HT1080 (cell line): ENCODE results near the gene AVP. TPM values are rescaled to one million over a fixed set of nuclear protein-coding genes. Genes with fewer than 3 reads are reported as not detected.

Experiments
- DNase-seq: peaks from one replicate; pipeline ENCODE4 v3.0.0-alpha.2; 2015; ENCODE audit warnings: low read depth
- total RNA-seq: library from RNA; depleted of rRNA; stranded (reverse); fragments of >200 nt; shearing (Covaris generic); gene quantifications from 2 replicates; pipeline ENCODE4 v1.2.3, GENCODE V29; 2014; rRNA removed

AVP gene
- total RNA-seq, 1 experiment from 2014 or later: not detected

GRCh38 chr20:3051385-3052019 lies 33.0 kb downstream of the AVP start:
- DNase-seq: no peak

- no peak for DNase-seq
These were observed 36.8 kb downstream of the AVP start for GRCh38 chr20:3047486-3048419.

DNA sequence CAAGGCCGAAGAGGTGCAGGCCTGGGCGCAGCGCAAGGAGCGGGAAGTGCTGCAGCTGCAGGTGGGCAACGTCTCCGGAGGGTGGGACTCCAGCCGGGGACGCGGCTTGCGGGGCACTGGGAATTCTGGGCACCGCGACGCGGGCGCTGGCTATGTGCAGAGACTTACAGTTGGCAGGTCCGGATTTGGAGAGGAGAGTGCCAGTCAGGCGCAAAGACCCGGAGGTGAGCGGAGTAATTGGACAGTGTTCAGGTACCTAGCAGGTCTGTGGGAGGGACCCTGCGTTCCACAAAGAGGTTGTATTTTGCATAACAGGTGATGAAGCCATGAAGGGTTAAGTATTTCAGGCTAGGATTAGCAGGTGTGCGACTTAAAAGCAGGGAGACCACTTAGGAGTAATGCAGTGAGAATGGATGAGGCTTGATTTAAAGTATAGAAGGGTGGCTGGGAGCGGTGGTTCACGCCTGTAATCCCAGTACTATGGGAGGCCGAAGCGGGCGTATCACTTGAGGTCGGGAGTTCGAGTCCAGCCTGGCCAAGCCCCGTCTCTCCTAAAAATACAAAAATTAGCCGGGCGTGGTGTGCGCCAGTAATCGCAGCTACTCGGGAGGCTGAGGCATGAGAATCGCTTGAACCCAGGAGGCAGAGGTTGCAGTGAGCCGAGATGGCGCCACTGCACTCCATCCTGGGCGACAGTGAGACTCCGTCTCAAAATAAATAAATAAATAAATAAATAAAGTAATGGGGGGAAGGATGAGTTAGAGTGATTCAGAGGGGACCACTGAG lies 37.7 kb downstream of the AVP start:
- DNase-seq: no peak

GRCh38 chr20:3045816-3046676 lies 38.5 kb downstream of the AVP start, which contains the start of gene MRPS26:
Gene MRPS26 (plus strand): TSS chr20:3046052. CDS start chr20:3046069, 17 bp downstream.
- DNase-seq: peak; percentile 87

- no peak for DNase-seq
These were observed 39.3 kb downstream of the AVP start for GRCh38 chr20:3045042-3045815.

DNA sequence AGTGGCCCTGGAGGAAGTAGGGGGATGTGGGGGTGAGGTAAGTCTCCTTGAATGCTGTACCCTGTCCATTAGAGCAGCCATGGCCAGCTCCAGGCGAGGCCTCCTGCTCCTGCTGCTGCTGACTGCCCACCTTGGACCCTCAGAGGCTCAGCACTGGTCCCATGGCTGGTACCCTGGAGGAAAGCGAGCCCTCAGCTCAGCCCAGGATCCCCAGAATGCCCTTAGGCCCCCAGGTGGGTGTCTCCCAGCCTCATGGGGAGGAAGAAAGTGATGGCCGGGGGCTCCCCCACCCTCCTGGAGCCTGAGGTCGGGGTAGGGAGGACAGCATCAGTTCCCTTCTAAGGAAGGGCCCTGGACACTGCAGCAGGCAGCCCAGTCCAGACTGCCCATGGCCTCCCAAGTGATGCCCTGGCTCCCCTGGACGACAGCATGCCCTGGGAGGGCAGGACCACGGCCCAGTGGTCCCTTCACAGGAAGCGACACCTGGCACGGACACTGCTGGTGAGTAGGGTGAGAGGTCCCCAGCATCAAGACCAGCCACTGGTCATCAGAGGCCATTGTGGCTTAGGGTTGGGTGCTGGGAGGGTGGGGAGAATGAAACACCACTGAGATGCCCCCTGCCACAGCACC lies 40.1 kb downstream of the AVP start:
- DNase-seq: no peak

DNA sequence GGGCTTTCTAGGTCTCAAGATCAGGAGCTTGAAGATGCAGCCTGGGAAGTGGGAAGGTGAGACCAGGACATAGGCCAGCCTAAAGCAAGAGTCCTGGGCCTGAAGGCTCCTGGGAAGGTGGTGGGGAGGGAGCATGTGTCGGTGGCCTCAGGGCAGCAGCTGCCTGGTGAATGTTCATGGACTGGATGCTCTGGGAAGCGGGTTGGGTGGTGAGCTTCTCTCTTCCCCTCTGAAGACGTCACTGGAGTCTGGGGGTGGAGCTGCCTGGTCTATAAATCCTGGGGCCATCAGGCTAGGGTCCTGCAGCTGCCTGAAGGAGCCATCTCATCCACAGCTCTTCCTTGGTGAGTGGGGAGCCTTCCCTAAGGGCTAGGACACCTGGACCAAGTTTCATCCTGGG lies 41.2 kb downstream of the AVP start, which contains the start of gene GNRH2:
GNRH2 (plus strand) TSS at position 301 of the 400 bp plus-strand sequence. CDS start 793 bp downstream, outside the sequence.
- DNase-seq: no peak

DNA sequence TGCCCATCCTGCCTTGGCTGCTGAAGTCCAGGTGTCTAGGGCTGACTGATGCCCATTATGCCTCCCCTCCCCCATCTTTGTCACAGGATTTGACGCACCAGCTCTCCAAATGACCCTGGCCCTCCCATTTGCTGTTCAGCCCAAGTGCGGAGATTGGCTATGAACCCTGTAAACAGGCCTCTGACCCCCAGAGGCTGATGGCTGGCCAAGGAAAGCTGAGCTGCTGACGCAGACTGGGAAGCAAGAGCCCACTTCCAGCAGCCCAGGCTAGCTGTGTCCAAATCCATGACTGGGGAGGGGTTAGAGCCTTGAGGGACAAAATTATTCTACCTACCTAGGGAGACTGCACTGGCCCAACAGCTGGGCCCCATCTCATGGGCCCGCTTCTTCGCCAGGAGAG lies 41.9 kb downstream of the AVP start:
- DNase-seq: no peak

GRCh38 chr20:3041854-3042409 lies 42.6 kb downstream of the AVP start:
- no peak for DNase-seq

DNA sequence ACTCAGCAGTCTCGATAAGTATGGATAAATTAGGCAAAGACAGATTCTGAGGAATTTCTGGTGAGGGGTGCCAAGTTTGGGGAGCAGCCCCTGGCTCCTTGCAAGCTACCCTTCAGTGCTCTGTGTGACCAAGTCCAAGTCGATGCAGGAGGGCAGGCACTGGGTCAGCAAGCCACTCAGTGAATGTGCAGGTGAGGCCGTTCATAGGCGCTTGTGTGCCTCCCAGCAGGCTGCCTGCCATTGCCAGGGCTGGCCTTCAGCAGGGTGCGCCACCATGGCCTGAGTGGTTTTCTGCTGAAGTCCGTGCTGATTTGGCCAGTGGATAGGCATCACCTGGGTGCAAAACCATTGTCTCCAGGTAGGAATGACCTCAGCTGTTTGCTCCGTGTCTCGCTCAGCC lies 44.4 kb downstream of the AVP start:
- DNase-seq: no peak

GRCh38 chr20:3039426-3039825 lies 45.1 kb downstream of the AVP start:
- no peak for DNase-seq

GRCh38 chr20:3038454-3038853 lies 46.1 kb downstream of the AVP start:
- no peak for DNase-seq

DNA sequence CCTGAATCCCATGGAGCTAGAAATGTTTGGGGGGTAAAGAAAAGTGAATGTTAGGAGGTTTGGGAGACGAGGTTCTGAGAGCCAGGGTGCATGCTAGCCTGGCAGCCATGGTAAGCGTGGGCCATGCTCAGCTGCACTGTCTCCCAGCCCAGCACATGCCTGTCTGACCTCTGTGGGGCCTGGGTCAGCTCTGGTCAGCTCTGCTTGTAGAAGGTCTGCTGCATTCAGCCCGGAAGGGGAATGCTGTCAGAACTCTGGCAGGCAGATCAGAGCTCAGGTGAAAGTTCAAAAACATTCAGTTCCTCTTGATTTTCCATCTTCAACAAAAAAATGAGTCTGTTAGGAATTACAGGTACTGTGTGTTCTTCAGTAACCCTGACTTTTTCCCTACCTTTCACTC lies 46.9 kb downstream of the AVP start:
- no peak for DNase-seq

- DNase-seq: no peak
These were observed 51.9 kb downstream of the AVP start for GRCh38 chr20:3032624-3033023.

Other genes with a start within 250 kb of the AVP start
- gene PCED1A, start 244.1 kb downstream of the AVP start, total RNA-seq: 26.2 and 29.3 TPM in 2 replicates
- 32.6 TPM in 2 replicates for gene VPS16, start 244.0 kb downstream of the AVP start, total RNA-seq
- 25.2 and 36.5 TPM in 2 replicates for gene PTPRA, start 211.2 kb downstream of the AVP start, total RNA-seq
- gene GNRH2, start 41.1 kb downstream of the AVP start, total RNA-seq: 0.17 TPM in 1 of 2 replicates, not detected in the other
- gene MRPS26, start 38.7 kb downstream of the AVP start, total RNA-seq: 179 and 213 TPM in 2 replicates
- not detected in 2 replicates for gene OXT, start 13.1 kb downstream of the AVP start, total RNA-seq
- gene FASTKD5, start 75.1 kb upstream of the AVP start, total RNA-seq: 38.1 and 40.4 TPM in 2 replicates
- gene UBOX5, start 75.1 kb upstream of the AVP start, total RNA-seq: 5.1 and 6.2 TPM in 2 replicates
- 4.5 TPM in 2 replicates for gene LZTS3, start 88.8 kb upstream of the AVP start, total RNA-seq
- gene DDRGK1, start 120.0 kb upstream of the AVP start, total RNA-seq: 36.8 and 40.7 TPM in 2 replicates
- 120 and 144 TPM in 2 replicates for gene ITPA, start 124.8 kb upstream of the AVP start, total RNA-seq
- gene SLC4A11, start 154.5 kb upstream of the AVP start, total RNA-seq: 1.1 and 1.7 TPM in 2 replicates